PC-3 (cell line): ENCODE measurements around the gene FKBP10. TPM values are rescaled to one million over a fixed set of nuclear protein-coding genes. Genes with fewer than 3 reads are reported as not detected.

Source experiments
- ATAC-seq: fragments of 200-7000 bp; cut with Tn5 transposase; 2 replicates; pipeline ENCODE4 v1.9.1; 2020; ENCODE audit warnings: mild to moderate bottlenecking, moderate library complexity
- BruUV-seq: library from RNA; stranded (reverse); fragments of 400-500 nt; replicated peaks from 2 replicates; lab custom pipeline; 2021; lab: Mats Ljungman, UMichigan
- CTCF ChIA-PET: fragments of 300-600 bp; sonication (Branson Sonifier 250); formaldehyde crosslinking; loops from one replicate; lab custom pipeline; 2022; ENCODE audit warnings: antibody characterized with exemption; lab: Charles Lee
- POLR2A ChIA-PET: fragments of 300-600 bp; sonication (Branson Sonifier 250); formaldehyde crosslinking; loops from one replicate; lab custom pipeline; 2022; ENCODE audit warnings: antibody characterized with exemption; ENCODE audit not compliant: unreplicated experiment; lab: Charles Lee
- DNase-seq: peaks from one replicate; pipeline ENCODE4 v3.0.0-alpha.2; 2015
- H2AFZ ChIP-seq: fragments of 300-600 bp; sonication (generic); 2 replicates; pipeline ENCODE4 v1.6.0; 2016; ENCODE audit warnings: antibody characterized with exemption, low read length
- H3F3A ChIP-seq: fragments of 300-600 bp; sonication (generic); one replicate; pipeline ENCODE4 v1.6.0; 2017; ENCODE audit warnings: antibody characterized with exemption, low read length, control low read depth, mild to moderate bottlenecking; ENCODE audit not compliant: unreplicated experiment
- H3K27ac ChIP-seq: fragments of 300-600 bp; sonication (generic); 2 replicates; pipeline ENCODE4 v1.5.1; 2016; ENCODE audit warnings: mild to moderate bottlenecking, low read length
- H3K27me3 ChIP-seq: fragments of 300-600 bp; sonication (generic); 2 replicates; pipeline ENCODE4 v1.6.1; 2016; ENCODE audit warnings: low read length, mixed read lengths
- H3K36me3 ChIP-seq: fragments of 300-600 bp; sonication (generic); 2 replicates; pipeline ENCODE4 v1.6.1; 2016; ENCODE audit warnings: low read depth, mixed run types, low read length, mixed read lengths
- H3K4me1 ChIP-seq: fragments of 300-600 bp; sonication (generic); 2 replicates; pipeline ENCODE4 v1.5.1; 2016; ENCODE audit warnings: low read length; ENCODE audit not compliant: insufficient read depth
- H3K4me2 ChIP-seq: fragments of 300-600 bp; sonication (generic); 2 replicates; pipeline ENCODE4 v1.6.0; 2016; ENCODE audit warnings: low read length
- H3K4me3 ChIP-seq: fragments of 300-600 bp; sonication (generic); 2 replicates; pipeline ENCODE4 v1.5.1; 2016; ENCODE audit warnings: mild to moderate bottlenecking, low read length, mixed read lengths
- H3K79me2 ChIP-seq: fragments of 300-600 bp; sonication (generic); 2 replicates; pipeline ENCODE4 v1.6.1; 2017; ENCODE audit warnings: low read length, mixed read lengths
- H3K9ac ChIP-seq: fragments of 300-600 bp; sonication (generic); 2 replicates; pipeline ENCODE4 v1.6.0; 2016; ENCODE audit warnings: mild to moderate bottlenecking, low read length
- H3K9me2 ChIP-seq: fragments of 300-600 bp; sonication (generic); replicated peaks from 2 replicates; pipeline ENCODE4 v1.6.1; 2016; ENCODE audit warnings: mixed run types, low read length, mixed read lengths
- H3K9me3 ChIP-seq: fragments of 300-600 bp; sonication (generic); 2 replicates; pipeline ENCODE4 v1.6.1; 2016; ENCODE audit warnings: low read length, mixed read lengths
- H4K20me1 ChIP-seq: fragments of 300-600 bp; sonication (generic); 2 replicates; pipeline ENCODE4 v1.6.1; 2016; ENCODE audit warnings: low read length, mixed read lengths
- EZH2 ChIP-seq: fragments of 300-600 bp; sonication (generic); IDR thresholded peaks from one replicate; pipeline ENCODE4 v1.6.1; 2017; ENCODE audit warnings: antibody characterized with exemption, mild to moderate bottlenecking, low read length; ENCODE audit not compliant: unreplicated experiment
- EZH2phosphoT487 ChIP-seq: fragments of 300-600 bp; sonication (generic); IDR thresholded peaks from 2 replicates; pipeline ENCODE4 v1.6.1; 2018; ENCODE audit warnings: mild to moderate bottlenecking, antibody characterized with exemption, low read length, borderline replicate concordance
- intact Hi-C: fragments of 100-400 bp; cut with micrococcal nuclease; formaldehyde crosslinking; loops from 2 replicates; pipeline ENCODE4 v1.9.0; 2023
- total RNA-seq: library from RNA; depleted of rRNA; stranded (reverse); fragments of >200 nt; gene quantifications from 2 replicates; pipeline ENCODE4 v1.2.3, GENCODE V29; 2014
- TF ChIP-seq, protein P1 (sequence below): fragments of 300-600 bp; sonication (generic); conservative IDR thresholded peaks from 2 replicates; pipeline ENCODE4 v1.5.1; 2017; ENCODE audit warnings: antibody characterized with exemption, low read depth, mild to moderate bottlenecking, low read length

FKBP10 gene
- total RNA-seq, 1 experiment from 2014 or later: 63.4 TPM

DNA sequence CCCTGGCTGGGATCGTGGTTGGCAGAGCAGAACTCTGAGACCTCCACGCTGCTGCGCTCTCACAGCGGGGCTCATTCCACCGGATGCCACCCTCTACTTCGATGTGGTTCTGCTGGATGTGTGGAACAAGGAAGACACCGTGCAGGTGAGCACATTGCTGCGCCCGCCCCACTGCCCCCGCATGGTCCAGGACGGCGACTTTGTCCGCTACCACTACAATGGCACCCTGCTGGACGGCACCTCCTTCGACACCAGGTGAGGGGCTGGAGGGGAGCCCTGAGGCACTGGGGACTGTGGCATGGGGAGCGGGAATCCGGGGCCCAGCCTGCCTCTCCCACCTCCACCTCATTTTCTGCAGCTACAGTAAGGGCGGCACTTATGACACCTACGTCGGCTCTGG, 5.2 kb downstream of the FKBP10 start:
- Histone ChIP-seq H3K9me2 (no peaks in the 10 kb centered on the region), H3K4me1 (peaks cover 13% of the 10 kb centered on the region), H3K4me3 (no peak overlapping the region), H3K9me3 (no peaks in the 10 kb centered on the region), H3K36me3 (no peaks in the 10 kb centered on the region), H3K4me2 (no peak overlapping the region), H3K79me2 (peaks cover 16% of the 10 kb centered on the region), H3K27me3 (no peaks in the 10 kb centered on the region), H4K20me1 (no peaks in the 10 kb centered on the region), H3K27ac (no peak overlapping the region), H2AFZ (no peak overlapping the region), H3F3A (no peaks in the 10 kb centered on the region), H3K9ac (no peak overlapping the region)
- POLR2A ChIA-PET: no interaction called here
- DNase-seq (no peak), ATAC-seq (no peak)
- no TSS peak for BruUV-seq
- CTCF ChIA-PET: no interaction called here
- no peak for TF ChIP-seq EZH2
- TF ChIP-seq, protein P1, sequence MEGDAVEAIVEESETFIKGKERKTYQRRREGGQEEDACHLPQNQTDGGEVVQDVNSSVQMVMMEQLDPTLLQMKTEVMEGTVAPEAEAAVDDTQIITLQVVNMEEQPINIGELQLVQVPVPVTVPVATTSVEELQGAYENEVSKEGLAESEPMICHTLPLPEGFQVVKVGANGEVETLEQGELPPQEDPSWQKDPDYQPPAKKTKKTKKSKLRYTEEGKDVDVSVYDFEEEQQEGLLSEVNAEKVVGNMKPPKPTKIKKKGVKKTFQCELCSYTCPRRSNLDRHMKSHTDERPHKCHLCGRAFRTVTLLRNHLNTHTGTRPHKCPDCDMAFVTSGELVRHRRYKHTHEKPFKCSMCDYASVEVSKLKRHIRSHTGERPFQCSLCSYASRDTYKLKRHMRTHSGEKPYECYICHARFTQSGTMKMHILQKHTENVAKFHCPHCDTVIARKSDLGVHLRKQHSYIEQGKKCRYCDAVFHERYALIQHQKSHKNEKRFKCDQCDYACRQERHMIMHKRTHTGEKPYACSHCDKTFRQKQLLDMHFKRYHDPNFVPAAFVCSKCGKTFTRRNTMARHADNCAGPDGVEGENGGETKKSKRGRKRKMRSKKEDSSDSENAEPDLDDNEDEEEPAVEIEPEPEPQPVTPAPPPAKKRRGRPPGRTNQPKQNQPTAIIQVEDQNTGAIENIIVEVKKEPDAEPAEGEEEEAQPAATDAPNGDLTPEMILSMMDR: no peak
- TF ChIP-seq EZH2phosphoT487: no peak
- intact Hi-C loops: no loop called here

DNA sequence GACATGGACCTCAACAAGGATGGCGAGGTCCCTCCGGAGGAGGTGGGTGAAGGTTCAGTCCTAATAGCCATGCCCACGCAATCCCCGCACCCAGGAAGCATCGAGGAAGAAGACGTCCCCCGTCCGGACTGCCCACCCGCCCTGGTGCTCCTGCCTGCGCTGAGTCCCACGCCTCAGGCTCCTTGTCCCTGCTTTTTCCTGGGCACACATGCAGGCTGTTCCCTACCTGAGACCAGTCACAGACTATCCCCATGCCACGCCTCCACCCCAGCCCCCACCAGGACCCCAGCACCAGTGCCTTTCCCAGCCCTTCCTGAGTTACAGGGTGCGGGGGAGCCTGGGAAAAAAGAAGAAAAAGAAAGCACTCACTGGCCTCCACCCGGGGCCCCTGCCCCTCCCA, 9.0 kb downstream of the FKBP10 start:
- Histone ChIP-seq H2AFZ (no peak overlapping the region), H3K9ac (no peak overlapping the region), H3F3A (no peaks in the 10 kb centered on the region), H3K9me2 (no peaks in the 10 kb centered on the region), H4K20me1 (no peaks in the 10 kb centered on the region), H3K79me2 (no peaks in the 10 kb centered on the region), H3K4me2 (no peak overlapping the region), H3K9me3 (no peaks in the 10 kb centered on the region), H3K27ac (no peak overlapping the region), H3K4me3 (no peak overlapping the region), H3K4me1 (no peaks in the 10 kb centered on the region), H3K27me3 (no peaks in the 10 kb centered on the region), H3K36me3 (no peaks in the 10 kb centered on the region)
- DNase-seq (no peak), ATAC-seq (no peak)
- ChIA-PET CTCF (no interaction called here), POLR2A (no interaction called here)
- TF ChIP-seq EZH2 (no peak), EZH2phosphoT487 (no peak)
- TF ChIP-seq, protein P1: no peak
- no TSS peak for BruUV-seq
- intact Hi-C loops: no loop called here

DNA sequence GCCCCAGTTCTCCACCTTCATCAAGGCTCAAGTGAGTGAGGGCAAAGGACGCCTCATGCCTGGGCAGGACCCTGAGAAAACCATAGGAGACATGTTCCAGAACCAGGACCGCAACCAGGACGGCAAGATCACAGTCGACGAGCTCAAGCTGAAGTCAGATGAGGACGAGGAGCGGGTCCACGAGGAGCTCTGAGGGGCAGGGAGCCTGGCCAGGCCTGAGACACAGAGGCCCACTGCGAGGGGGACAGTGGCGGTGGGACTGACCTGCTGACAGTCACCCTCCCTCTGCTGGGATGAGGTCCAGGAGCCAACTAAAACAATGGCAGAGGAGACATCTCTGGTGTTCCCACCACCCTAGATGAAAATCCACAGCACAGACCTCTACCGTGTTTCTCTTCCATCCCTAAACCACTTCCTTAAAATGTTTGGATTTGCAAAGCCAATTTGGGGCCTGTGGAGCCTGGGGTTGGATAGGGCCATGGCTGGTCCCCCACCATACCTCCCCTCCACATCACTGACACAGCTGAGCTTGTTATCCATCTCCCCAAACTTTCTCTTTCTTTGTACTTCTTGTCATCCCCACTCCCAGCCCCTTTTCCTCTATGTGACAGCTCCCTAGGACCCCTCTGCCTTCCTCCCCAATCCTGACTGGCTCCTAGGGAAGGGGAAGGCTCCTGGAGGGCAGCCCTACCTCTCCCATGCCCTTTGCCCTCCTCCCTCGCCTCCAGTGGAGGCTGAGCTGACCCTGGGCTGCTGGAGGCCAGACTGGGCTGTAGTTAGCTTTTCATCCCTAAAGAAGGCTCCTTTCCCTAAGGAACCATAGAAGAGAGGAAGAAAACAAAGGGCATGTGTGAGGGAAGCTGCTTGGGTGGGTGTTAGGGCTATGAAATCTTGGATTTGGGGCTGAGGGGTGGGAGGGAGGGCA, 9.7 kb downstream of the FKBP10 start:
- H3F3A ChIP-seq: no peaks in the 10 kb centered on the region
- ATAC-seq (no peak), DNase-seq (no peak)
- H2AFZ ChIP-seq: no peak overlapping the region
- H3K4me1 ChIP-seq: no peaks in the 10 kb centered on the region
- H3K4me3 ChIP-seq: no peak overlapping the region
- H3K79me2 ChIP-seq: no peaks in the 10 kb centered on the region
- ChIA-PET POLR2A (no interaction called here), CTCF (no interaction called here)
- no peak overlapping the region for H3K4me2 ChIP-seq
- intact Hi-C loops: no loop called here
- BruUV-seq: TSS peak; percentile 39
- H3K27ac ChIP-seq: no peak overlapping the region
- H3K27me3 ChIP-seq: no peaks in the 10 kb centered on the region
- no peaks in the 10 kb centered on the region for H3K9me2 ChIP-seq
- TF ChIP-seq EZH2phosphoT487 (no peak), EZH2 (no peak)
- TF ChIP-seq, protein P1: no peak
- no peak overlapping the region for H3K9ac ChIP-seq
- H3K36me3 ChIP-seq: no peaks in the 10 kb centered on the region
- no peaks in the 10 kb centered on the region for H4K20me1 ChIP-seq
- no peaks in the 10 kb centered on the region for H3K9me3 ChIP-seq
